Measurements from ENCODE around the gene NUP160.
"Not testable (repeated sequence)": the region's sequence is repeated elsewhere in the genome, so short reads cannot be mapped to it uniquely, and the experiment has no call there.

NUP160 gene

DNA sequence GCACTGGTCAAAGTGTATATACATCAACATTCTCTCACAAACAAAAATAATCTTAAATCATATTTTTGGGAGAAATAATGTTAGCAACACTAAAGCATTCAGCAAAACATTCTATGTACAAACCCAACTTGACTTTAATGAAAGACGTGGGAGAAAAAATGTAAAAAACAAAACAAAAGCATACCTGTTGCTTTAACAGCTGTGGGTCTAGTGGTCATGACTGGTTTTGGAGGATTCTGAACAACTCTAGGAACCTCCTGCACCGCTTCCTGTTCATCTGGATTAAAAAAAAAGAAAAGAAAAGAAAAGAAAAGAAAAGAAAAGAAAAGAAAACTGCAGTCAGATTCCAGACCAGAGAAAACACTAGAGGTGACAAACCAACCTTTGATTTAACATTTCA lies 83.1 kb downstream of the NUP160 start:
- H3K36me3 ChIP-seq (ENCODE audit: low read length): peaks cover 19% of the 10 kb centered on the region
- H3K4me2 ChIP-seq (ENCODE audit: low read depth, low read length, poor library complexity, severe bottlenecking): peak overlapping the region; percentile 73

DNA sequence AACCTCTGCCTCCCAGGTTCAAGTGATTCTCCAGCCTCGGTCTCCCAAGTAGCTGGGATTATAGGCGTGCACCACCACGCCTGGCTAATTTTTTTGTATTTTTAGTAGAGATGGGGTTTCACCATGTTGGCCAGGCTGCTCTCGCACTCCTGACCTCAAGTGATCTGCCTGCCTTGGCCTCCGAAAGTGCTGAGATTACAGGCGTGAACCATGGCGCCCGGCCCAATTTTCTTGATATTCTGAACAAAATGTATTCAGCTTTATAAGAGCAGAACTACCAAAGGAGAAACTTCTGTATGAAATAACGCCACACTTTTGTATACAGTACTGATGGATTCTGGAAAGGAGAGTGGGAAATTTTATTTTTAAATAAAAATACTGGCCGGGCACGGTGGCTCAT lies 88.9 kb downstream of the NUP160 start:
- not testable (repeated sequence) for H3F3A ChIP-seq (ENCODE audit: insufficient read depth); H3K9me2 ChIP-seq (replicated peaks; ENCODE audit: insufficient read depth, low read length); H3K27ac ChIP-seq (ENCODE audit: low read depth, low read length); H3K4me2 ChIP-seq (ENCODE audit: low read depth, low read length, poor library complexity, severe bottlenecking); H4K20me1 ChIP-seq (ENCODE audit: low read depth, low read length); H3K9ac ChIP-seq (ENCODE audit: low read length); H3K4me3 ChIP-seq (ENCODE audit: insufficient read depth, low read length, poor library complexity, severe bottlenecking); H3K9me3 ChIP-seq (ENCODE audit: insufficient read depth, low read length); H3K27me3 ChIP-seq (ENCODE audit: low read length); H2AFZ ChIP-seq (ENCODE audit: low read depth, low read length, severe bottlenecking)
- peaks cover 46% of the 10 kb centered on the region for H3K79me2 ChIP-seq (ENCODE audit: insufficient read depth, low read length)
- H3K36me3 ChIP-seq (ENCODE audit: low read length): peaks cover 26% of the 10 kb centered on the region

More for the DNA sequence above, 83.1 kb downstream of the NUP160 start:
- Histone ChIP-seq H3K9me3 (ENCODE audit: insufficient read depth, low read length) (no peaks in the 10 kb centered on the region), H3K4me3 (ENCODE audit: insufficient read depth, low read length, poor library complexity, severe bottlenecking) (peak overlapping the region; percentile 75), H3K79me2 (ENCODE audit: insufficient read depth, low read length) (peaks cover 55% of the 10 kb centered on the region), H3K9ac (ENCODE audit: low read length) (peak overlapping the region; percentile 92), H3K27ac (ENCODE audit: low read depth, low read length) (peak overlapping the region; percentile 13; the same call in 1 of the 2 replicates), H3K27me3 (ENCODE audit: low read length) (no peaks in the 10 kb centered on the region), H4K20me1 (ENCODE audit: low read depth, low read length) (peaks cover 6% of the 10 kb centered on the region; the same call in 1 of the 2 replicates), H2AFZ (ENCODE audit: low read depth, low read length, severe bottlenecking) (no peak overlapping the region), H3F3A (ENCODE audit: insufficient read depth) (no peaks in the 10 kb centered on the region; the same call in 1 of the 2 replicates), H3K9me2 (replicated peaks; ENCODE audit: insufficient read depth, low read length) (no peaks in the 10 kb centered on the region)
- TF ChIP-seq CTCF (IDR thresholded peaks at IDR 0.05; ENCODE audit: insufficient read depth, low read length, poor library complexity, severe bottlenecking) (no peak), EZH2phosphoT487 (conservative IDR thresholded peaks at IDR 0.05; ENCODE audit: low read length) (no peak)

DNA sequence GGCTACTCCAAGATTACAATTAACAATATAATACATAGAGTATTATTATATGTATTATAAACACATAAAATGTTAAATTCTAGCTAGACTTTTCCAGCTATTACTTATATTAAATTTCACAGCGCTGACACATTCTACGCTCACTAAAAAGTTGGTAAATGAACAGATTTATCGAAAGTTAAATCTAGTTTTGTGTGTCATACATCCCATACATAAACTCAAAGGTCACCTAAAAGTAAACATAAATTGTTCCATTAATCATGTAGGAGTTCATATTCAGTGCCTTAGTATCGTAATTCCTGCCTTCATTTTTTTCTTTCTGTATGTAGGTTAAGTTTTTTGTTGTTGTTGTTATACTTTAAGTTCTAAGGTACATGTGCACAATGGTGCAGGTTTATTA lies 91.9 kb downstream of the NUP160 start:
- Histone ChIP-seq H3K79me2 (ENCODE audit: insufficient read depth, low read length) (peaks cover 29% of the 10 kb centered on the region), H3F3A (ENCODE audit: insufficient read depth) (0 out of 2 replicates have a peak, but pooled peaks cover 5% of the 10 kb centered on the region), H3K36me3 (ENCODE audit: low read length) (peaks cover 45% of the 10 kb centered on the region), H3K27ac (ENCODE audit: low read depth, low read length) (no peak overlapping the region), H3K9me3 (ENCODE audit: insufficient read depth, low read length) (no peaks in the 10 kb centered on the region), H4K20me1 (ENCODE audit: low read depth, low read length) (peaks cover 6% of the 10 kb centered on the region), H3K4me3 (ENCODE audit: insufficient read depth, low read length, poor library complexity, severe bottlenecking) (no peak overlapping the region), H3K4me2 (ENCODE audit: low read depth, low read length, poor library complexity, severe bottlenecking) (no peak overlapping the region), H3K9ac (ENCODE audit: low read length) (no peak overlapping the region), H3K27me3 (ENCODE audit: low read length) (no peaks in the 10 kb centered on the region), H2AFZ (ENCODE audit: low read depth, low read length, severe bottlenecking) (no peak overlapping the region), H3K9me2 (replicated peaks; ENCODE audit: insufficient read depth, low read length) (no peaks in the 10 kb centered on the region)
- no peak for TF ChIP-seq CTCF (IDR thresholded peaks at IDR 0.05; ENCODE audit: insufficient read depth, low read length, poor library complexity, severe bottlenecking)
- TF ChIP-seq EZH2phosphoT487 (conservative IDR thresholded peaks at IDR 0.05; ENCODE audit: low read length): no peak

DNA sequence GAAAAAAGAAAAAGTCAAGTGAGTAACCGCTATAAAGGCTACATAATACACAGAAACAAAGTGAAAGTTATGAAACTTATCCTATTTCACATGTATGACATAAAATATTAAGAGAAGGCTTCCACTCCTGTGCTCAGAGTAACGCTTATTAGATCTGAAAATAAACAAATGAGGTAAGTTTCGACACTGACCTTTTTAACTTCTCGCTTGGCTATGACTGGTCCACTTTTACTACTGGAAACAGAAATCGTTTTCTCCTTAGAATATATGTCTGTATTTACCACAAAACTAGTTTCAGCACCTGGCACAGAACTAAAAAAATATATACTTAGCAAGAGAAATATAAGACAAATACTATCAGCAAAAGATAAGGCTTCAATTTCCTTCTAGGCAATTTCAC lies 97.4 kb downstream of the NUP160 start:
- no peak for TF ChIP-seq CTCF (IDR thresholded peaks at IDR 0.05; ENCODE audit: insufficient read depth, low read length, poor library complexity, severe bottlenecking)
- TF ChIP-seq EZH2phosphoT487 (conservative IDR thresholded peaks at IDR 0.05; ENCODE audit: low read length): no peak
- Histone ChIP-seq H4K20me1 (ENCODE audit: low read depth, low read length) (peaks cover 3% of the 10 kb centered on the region; the same call in 1 of the 2 replicates), H3K79me2 (ENCODE audit: insufficient read depth, low read length) (peaks cover 11% of the 10 kb centered on the region; the same call in 1 of the 2 replicates)

DNA sequence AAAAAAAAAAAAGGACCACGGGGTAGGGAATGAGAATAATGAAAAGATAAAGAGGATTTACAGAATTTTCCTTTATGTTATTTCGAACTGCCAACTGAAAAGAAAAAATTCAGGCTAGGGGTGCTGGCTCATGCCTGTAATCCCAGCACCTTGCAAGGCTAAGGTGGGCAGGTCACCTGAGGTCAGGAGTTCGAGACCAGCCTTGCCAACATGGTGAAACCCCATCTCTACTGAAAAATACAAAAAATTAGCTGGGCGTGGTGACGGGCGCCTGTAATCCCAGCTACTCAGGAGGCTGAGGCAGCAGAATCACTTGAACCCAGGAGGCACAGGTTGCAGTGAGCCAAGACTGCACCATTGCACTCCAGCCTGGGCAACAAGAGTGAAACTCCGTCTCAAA lies 105.7 kb downstream of the NUP160 start:
- not testable (repeated sequence) for H3K9me3 ChIP-seq (ENCODE audit: insufficient read depth, low read length); H3K4me2 ChIP-seq (ENCODE audit: low read depth, low read length, poor library complexity, severe bottlenecking); H3K4me3 ChIP-seq (ENCODE audit: insufficient read depth, low read length, poor library complexity, severe bottlenecking); H4K20me1 ChIP-seq (ENCODE audit: low read depth, low read length); H3K27me3 ChIP-seq (ENCODE audit: low read length); H3K27ac ChIP-seq (ENCODE audit: low read depth, low read length); H3K9me2 ChIP-seq (replicated peaks; ENCODE audit: insufficient read depth, low read length); H3K9ac ChIP-seq (ENCODE audit: low read length); H2AFZ ChIP-seq (ENCODE audit: low read depth, low read length, severe bottlenecking); H3F3A ChIP-seq (ENCODE audit: insufficient read depth)
- Histone ChIP-seq H3K36me3 (ENCODE audit: low read length) (peaks cover 48% of the 10 kb centered on the region), H3K79me2 (ENCODE audit: insufficient read depth, low read length) (peaks cover 10% of the 10 kb centered on the region; the same call in 1 of the 2 replicates)

More for the DNA sequence above, 97.4 kb downstream of the NUP160 start:
- no peak overlapping the region for H3K9ac ChIP-seq (ENCODE audit: low read length)
- 0 out of 2 replicates have a peak, but pooled peaks cover 3% of the 10 kb centered on the region for H3F3A ChIP-seq (ENCODE audit: insufficient read depth)
- no peaks in the 10 kb centered on the region for H3K9me3 ChIP-seq (ENCODE audit: insufficient read depth, low read length)
- no peak overlapping the region for H3K27ac ChIP-seq (ENCODE audit: low read depth, low read length)
- H3K36me3 ChIP-seq (ENCODE audit: low read length): peaks cover 51% of the 10 kb centered on the region
- H3K4me2 ChIP-seq (ENCODE audit: low read depth, low read length, poor library complexity, severe bottlenecking): no peak overlapping the region
- no peak overlapping the region for H3K4me3 ChIP-seq (ENCODE audit: insufficient read depth, low read length, poor library complexity, severe bottlenecking)
- H3K9me2 ChIP-seq (replicated peaks; ENCODE audit: insufficient read depth, low read length): no peaks in the 10 kb centered on the region
- H2AFZ ChIP-seq (ENCODE audit: low read depth, low read length, severe bottlenecking): no peak overlapping the region
- no peaks in the 10 kb centered on the region for H3K27me3 ChIP-seq (ENCODE audit: low read length)

DNA sequence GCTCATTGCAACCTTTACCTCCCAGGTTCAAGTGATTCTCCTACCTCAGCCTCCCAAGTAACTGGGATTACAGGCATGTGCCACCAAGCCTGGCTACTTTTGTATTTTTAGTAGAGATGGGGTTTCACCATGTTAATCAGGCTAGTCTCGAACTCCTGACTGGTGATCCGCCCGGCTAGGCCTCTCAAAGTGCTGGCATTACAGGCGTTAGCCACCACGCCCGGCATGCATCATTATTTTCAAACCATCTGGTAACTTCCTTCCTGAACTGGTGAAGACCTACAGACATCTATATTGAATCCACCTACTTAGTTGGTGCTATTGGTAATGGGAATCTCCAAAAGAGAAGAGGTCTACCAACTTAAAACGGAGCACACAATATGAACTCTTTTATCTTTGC lies 110.3 kb downstream of the NUP160 start:
- not testable (repeated sequence) for H3K79me2 ChIP-seq (ENCODE audit: insufficient read depth, low read length); H3K27ac ChIP-seq (ENCODE audit: low read depth, low read length); H4K20me1 ChIP-seq (ENCODE audit: low read depth, low read length); H3K9me3 ChIP-seq (ENCODE audit: insufficient read depth, low read length); H3K9me2 ChIP-seq (replicated peaks; ENCODE audit: insufficient read depth, low read length); H3K4me3 ChIP-seq (ENCODE audit: insufficient read depth, low read length, poor library complexity, severe bottlenecking); H3K27me3 ChIP-seq (ENCODE audit: low read length); H3F3A ChIP-seq (ENCODE audit: insufficient read depth); H3K9ac ChIP-seq (ENCODE audit: low read length); H3K4me2 ChIP-seq (ENCODE audit: low read depth, low read length, poor library complexity, severe bottlenecking); H2AFZ ChIP-seq (ENCODE audit: low read depth, low read length, severe bottlenecking)
- peaks cover 47% of the 10 kb centered on the region for H3K36me3 ChIP-seq (ENCODE audit: low read length)

All from SU-DHL-6 (cell line).